Activated CD4-positive, alpha-beta T cell treated with anti-CD3 and anti-CD28 coated beads for 24 hours (primary cell): ENCODE results near the gene ALG3.

Experiments used
- DNase-seq, 2 donors: peaks; one replicate each; pipeline ENCODE4 v3.0.0-alpha.2; 2020; ENCODE audit warnings: low read depth in 2 of 2

ALG3 gene

DNA sequence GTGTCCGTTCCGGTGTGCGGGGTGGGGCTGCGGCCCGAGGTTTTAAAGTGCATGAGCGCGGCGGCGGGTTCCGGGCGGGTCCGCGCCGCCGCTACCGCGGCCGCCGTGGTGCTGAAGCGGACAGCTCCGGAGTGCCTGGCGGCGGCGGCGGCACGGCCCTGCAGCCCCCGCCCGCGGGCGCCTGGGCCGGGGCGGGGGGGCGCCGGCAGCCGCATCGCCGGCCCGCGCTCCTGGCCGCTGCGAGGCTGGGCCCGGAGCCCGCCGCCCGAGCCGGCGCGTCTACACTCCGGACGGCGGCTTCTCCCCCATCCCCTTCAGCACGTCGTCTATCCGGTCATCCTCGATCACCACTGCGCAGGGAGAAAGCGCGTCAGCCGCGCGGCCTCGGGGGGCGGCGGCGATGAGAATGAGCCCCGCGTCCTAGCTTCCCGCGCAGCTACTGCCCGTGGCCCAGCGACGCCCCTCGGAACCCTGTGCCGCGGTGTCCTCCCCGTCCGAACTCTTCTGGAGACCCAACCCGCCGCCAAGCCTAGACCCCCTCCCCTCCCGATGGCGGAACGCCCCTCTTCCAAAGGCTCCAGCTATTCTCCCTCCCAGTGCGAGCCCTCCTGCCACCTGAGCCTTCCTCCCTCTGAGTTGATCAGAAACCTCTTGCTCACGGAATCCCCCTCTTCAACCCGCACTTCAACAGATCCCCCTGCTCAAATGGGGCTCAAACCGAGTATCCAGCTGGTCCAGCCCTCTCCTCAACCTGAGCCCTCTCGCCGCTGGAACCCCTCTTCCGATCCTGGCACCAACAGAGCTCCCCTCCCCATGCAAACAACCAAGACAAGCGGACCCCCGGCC lies 11.3 kb upstream of the ALG3 start:
- no peak for DNase-seq

DNA sequence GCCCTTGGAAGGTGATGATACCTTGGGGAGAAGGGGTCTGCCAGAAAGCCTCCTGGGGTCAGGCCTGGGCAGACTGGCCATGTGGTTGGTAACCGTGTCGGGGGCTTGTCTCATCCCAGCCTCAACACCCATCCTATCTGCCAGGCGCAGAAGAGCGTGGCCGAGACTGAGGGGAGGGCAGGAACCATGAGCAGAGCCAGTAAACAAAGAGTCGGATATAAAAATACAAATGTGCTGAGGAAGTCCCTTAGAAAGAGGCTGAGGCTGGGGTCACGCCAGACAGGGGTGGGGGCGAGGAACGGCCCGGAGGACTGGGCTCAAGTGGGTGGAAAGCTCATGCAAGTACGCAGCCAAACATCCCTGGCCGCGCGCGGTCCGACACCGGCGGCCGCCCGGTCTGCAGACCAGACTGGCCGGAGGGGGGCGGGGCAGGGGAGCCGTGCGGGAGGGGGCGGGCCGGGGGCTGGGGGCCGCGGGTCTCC lies 10.7 kb upstream of the ALG3 start:
- no peak for DNase-seq

DNA sequence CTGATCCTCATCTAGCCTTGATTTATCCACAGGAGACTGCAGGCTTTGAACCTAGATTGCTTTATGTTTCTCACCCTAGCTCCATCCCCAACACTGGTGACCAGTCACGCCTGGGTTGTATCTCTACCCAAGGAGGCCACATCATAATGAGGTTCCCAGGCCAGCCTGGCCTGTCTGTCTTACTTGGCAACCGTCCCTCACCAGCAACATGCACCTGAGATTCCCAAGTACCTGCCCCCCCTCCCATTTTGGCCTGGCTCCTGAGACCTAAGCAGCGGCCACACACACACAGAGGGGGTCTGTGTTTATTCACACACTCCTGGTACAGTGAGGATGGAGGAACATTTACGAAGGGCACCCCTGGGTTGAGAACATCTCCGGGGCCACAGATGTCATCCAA lies 10.2 kb upstream of the ALG3 start:
- no peak for DNase-seq

- no peak for DNase-seq
Measured at GRCh38 chr3:184257083-184257915, 8.5 kb upstream of the ALG3 start.

DNA sequence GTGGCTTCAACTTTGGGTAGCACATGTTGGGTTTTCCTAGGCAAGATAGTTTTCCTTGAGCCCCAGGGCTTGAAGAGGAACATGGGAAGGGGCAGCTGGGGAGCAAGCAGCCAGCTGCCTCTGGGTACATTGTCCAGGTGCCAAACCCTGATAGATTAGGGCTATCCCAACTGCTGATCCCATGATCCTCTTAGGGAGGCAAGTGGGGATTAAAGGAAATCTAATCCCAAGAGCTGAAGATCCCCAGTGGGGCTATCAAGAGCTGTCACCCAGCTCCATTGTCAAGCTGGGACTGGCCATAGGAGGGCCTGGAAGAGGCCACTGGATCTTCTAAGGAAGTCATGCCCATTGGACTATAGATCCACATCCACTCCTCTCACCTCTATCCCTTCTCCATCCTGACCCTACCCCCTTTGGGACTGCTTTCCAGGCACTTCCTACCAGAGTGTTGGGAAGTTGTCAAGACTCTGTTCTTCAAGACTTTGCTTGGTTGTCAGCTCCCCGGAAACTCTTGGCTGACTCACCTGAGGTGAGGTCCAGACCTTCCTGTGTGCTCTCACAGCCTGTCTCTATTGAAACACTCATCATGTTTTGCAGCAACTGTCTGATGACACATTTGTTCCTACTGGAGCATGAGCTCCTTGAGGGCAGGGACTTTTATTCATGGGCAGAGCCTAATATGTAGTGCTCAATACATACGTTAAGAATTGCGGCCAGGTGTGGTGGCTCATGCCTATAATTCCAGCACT lies 6.7 kb upstream of the ALG3 start:
- no peak for DNase-seq

DNA sequence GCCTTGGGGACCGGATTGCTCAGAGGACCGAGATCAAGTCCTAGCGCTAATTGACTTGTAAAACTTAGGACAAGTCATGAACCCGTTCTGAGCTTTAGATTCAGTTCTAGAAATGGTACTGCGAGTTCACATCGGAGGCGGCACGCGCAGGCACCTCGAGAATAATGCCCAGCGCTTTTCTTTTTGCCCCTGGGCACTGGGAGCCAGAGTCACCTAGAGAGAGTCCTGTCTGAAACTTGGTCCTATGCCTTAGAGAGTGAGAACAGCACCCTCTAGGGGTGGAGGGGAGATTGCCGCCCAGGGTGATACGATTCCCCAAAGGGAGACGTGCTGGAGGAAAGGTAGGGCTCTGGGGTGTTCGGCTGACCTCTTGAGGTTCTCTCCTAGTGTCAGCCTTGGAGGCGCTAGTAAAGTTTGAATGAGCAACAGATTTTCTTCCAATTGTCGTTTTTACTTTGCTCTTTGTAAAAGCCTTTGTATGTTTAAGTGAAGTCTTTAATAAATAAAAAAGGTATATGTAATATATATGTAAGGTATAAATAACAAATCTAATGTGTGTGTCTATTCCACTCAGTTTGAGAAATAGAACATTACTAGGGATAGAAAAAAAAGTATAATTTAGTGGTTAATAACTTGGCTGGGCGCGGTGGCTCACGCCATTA lies 1.5 kb upstream of the ALG3 start:
- peak; percentile 90 to 91 for DNase-seq

DNA sequence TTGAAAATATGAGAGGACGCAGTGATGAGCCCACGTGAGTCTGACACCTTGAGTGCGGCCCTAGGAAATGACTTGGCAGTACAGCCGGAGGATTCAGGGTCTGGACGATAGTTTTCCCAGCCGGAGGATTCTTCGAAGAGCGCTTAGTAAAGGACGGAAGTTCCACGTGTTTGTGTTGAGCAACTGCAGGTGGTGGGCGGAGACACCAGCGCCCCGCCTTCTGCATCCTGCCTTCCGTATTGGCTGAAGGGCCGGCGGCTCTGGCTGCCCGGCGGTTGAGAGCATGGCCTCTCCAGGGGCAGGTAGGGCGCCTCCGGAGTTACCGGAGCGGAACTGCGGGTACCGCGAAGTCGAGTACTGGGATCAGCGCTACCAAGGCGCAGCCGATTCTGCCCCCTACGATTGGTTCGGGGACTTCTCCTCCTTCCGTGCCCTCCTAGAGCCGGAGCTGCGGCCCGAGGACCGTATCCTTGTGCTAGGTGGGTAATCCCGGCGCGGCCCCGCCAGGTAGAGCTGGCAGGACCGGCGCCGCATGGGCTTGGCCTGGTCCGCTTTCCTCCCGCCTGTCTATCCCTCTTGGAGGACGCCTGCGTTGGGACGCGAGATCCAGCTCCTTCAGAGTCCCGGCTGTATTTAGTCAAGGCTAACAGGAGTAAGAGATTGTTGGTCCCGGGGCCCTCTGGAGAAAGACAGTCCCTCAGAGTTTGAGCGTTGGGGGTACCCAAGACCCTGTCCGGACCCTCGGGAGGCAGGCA lies 827 bp upstream of the ALG3 start, which contains the start of gene EEF1AKMT4:
EEF1AKMT4 (plus strand) TSS at position 261 of the 755 bp plus-strand sequence; CDS start at position 284, 23 bp downstream.
- DNase-seq: peak; percentile 92 to 93

DNA sequence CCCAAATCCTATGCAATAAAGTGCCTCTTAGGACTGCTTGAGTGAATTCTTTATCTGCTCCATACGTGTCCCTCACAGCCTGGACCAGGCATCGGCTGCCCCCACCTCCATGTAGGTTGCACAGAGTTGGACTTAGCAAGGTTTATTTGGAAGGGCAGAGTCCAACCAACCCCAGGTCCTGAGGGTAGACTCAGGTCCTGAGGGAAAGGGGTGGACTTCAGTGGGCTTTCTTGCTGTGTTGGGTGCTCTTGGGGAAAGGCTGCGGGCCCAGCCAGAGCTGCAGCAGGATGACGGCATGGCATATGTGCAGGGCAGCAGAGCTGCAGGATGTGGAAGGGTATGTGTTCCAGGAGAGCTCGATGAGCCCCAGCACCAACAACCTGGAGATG lies 6.5 kb downstream of the ALG3 start:
- no peak for DNase-seq

DNA sequence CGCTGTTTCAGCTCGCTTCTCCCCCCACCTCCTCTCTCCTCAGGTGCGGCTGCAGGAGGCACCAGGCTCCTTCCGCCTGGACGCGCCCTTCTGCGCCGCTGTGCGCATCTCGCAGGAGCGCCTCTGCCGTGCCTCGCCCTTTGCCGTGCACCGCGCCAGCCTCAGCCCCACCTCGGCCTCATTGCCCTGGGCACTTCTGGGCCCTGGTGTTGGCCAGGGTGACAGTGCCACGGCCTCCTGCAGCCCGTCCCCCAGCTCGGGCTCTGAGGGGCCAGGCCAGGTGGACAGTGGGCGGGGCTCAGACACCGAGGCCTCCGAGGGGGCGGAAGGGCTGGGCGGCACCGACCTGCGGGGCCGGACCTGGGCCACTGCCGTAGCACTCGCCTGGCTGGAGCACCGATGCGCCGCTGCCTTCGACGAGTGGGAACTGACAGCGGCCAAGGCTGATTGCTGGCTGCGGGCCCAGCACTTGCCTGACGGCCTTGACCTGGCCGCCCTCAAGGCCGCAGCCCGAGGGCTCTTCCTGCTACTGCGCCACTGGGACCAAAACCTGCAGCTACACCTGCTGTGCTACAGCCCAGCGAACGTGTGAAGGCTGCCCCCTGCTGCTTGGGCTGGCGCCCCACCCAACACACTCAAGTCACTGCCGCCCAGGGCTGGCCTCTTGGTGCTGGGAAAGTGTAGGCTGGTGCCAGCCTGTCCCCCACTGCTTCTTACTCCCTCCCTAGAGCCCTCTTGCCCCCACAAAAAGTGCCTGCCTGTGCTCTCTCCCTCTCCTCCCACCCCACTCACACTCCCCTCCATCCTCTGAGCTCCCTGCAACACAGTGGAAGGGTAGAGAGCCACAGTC lies 7.1 kb downstream of the ALG3 start:
- DNase-seq: no peak

- no peak for DNase-seq
Measured at GRCh38 chr3:184241141-184241446, 7.7 kb downstream of the ALG3 start.

GRCh38 chr3:184240384-184241140 lies 8.2 kb downstream of the ALG3 start:
- DNase-seq: no peak

GRCh38 chr3:184239708-184240107 lies 9.1 kb downstream of the ALG3 start:
- no peak for DNase-seq

DNA sequence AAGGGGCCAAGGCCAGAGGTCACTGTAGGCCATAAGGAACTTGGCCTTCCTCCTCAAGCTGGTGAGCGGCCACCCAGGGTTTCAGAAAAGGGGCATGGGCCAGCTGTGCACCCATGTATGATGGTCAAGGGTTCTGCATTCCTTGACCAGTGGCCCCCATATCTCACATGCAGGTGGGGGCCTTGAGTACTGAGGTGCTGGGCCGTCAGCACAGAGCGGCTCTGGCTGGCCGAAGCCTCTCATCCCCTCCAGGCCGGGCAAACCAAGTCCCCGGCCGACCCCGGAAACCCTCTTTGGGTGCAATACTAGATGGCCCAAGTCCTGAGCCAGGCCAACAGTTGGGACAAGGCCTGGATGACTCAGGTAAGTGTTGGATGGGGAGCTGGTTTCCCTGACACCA lies 9.5 kb downstream of the ALG3 start:
- DNase-seq: no peak

GRCh38 chr3:184238246-184238818 lies 10.4 kb downstream of the ALG3 start:
- no peak for DNase-seq

- no peak for DNase-seq
Measured at GRCh38 chr3:184237807-184238206, 11.0 kb downstream of the ALG3 start.

DNA sequence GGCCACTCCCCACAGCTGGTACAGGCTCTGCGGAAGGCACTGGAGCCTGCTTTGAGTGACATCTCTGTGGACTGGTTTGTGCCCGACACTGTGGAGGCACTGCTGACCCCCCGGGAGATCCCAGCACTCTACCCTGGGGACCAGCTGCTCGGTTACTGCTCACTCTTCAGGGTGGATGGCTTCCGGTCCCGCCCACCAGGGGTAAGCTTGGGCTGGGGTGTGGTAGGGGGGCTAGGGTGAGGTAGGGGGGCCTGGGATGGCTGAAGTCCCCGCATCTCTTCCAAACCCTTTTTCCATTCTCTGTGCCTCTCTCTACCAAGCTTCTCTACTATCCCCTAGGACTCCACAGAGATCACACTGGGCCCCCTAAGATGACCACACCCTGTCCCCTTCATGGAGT lies 11.6 kb downstream of the ALG3 start:
- DNase-seq: no peak

DNA sequence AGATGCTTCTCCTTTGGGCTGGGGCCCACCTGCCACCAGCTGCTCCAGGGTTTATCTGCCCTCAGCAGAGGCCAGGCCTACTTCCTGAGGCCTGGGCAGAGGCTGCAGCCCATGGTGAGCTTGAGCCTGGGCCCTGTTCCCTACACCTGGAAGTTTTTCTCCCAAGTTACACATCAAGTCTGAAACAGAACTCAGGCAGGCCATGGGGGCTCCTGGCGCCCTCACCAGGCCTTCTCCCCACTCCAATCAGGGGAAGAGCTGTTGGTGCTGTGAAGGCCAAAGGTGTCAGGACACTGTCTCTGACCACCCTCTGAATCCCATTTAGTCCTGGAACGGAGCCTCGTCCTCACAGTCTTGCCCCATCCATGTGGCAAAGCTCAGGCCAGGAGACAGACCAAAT lies 12.1 kb downstream of the ALG3 start:
- no peak for DNase-seq

- no peak for DNase-seq
Measured at GRCh38 chr3:184236033-184236410, 12.7 kb downstream of the ALG3 start.
